HG03060 (cell line): Measurements from ENCODE around the gene TFAP2A.
A peak's percentile ranks its signal among the peaks of the same experiment; 100 is the strongest.

Source experiments
- ATAC-seq: cut with Tn5 transposase; IDR thresholded peaks from one replicate; pipeline ENCODE4 v1.9.1; 2021; ENCODE audit warnings: low read depth, moderate number of reproducible peaks; ENCODE audit not compliant: unreplicated experiment

TFAP2A gene

DNA sequence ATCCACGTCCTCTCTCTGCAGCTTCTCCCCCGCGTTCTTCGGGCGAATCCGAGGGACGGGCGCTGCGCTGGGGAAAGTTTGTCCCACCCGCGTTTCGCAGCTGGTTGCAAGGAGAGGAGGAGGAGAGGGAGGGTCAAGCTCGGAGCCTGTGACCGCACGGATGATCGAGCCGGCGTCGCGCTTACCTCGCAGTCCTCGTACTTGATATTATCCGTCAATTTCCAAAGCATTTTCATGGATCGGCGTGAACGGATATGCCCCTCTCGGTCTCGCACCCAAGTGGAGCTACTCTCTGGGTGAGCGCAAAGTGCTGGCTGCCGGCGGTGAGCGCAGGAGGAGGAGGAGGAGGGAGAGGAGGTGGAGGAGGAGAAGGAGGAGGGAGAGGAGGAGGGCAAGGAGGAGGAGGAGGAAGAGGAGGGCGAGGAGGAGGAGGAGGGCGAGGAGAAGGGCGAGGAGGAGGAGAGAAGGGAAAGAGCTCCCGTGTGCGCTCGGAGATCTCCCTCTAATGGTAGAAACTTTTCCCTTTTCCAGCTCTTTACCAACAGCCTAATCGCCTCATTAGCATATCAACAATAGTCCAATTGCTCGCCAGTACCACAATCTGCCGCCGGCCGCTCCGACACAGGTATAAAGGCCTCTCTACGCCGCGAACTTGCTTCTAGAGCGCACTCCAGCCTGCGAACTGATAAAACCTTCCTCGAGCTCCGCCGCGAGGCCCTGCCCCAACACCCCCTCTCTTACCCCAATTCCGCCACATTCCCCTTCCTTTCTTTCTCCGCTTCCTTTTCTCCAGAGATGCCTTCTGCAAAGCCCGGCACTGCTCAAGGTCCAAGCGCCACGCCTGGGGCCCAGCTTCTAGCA, at the start of gene TFAP2A:
TFAP2A (minus strand) TSS at position 319 of the 861 bp plus-strand sequence; CDS start at position 236, 83 bp downstream.
- ATAC-seq = no peak

DNA sequence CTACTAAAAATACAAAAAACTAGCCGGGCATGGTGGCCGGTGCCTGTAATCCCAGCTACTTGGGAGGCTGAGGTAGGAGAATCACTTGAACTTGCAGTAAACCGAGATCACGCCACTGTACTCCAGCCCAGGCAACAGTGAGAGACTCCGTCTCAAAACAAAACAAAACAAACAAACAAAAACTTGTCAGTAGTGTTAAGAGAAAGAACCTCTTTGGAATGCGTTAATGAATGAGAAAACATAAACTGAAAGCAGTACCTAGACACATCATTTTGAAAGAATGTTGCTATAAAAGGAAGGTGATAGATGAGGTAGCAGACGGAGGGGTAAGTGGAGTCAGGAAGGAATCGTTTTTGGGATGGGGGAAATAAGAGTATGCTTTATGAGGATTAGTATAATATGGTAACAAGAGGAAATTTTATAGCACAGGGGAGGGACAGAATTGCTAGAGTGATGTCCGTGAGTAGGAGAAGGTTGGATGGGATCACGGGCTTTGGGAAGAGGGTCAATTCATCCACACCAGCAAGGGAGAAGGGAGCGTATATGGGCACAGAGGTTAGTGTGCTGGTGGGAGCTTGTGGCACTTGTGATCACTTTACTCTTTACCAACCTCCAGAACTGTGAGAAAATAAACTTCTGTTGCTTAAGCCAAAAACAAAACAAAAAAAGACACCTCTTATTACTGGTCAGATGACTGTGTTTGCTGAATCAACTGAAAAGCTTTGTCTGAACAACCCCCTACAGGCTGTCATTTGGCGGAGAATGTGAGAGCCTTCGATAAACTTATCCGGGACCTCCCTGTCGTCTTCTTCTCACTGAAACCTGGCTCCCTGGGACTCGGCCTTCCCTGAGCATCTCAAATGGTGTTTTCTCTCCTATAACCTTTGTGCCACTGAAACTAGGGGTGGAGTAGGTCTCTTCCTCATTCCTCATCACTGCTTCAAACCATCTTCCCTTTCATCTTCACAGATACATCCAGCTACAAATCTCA, 48.9 kb upstream of the TFAP2A start:
- no peak for ATAC-seq

DNA sequence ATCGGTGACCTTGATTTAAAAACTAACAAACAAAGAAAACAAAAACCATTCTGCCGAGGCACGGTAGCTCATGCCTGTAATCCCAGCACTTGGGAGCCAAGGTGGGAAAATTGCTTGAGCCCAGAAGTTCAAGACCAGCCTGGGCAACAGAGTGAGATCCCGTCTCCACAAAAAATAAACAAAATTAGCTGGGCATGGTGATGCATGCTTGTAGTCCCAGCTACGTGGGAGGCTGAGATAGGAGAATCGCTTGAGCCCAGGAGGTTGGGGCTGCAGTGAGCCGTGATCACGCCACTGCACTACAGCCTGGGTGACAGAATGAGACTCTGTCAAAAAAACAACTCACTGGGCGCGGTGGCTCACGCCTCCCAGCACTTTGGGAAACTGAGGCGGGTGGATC, 48.2 kb upstream of the TFAP2A start:
- no peak for ATAC-seq

DNA sequence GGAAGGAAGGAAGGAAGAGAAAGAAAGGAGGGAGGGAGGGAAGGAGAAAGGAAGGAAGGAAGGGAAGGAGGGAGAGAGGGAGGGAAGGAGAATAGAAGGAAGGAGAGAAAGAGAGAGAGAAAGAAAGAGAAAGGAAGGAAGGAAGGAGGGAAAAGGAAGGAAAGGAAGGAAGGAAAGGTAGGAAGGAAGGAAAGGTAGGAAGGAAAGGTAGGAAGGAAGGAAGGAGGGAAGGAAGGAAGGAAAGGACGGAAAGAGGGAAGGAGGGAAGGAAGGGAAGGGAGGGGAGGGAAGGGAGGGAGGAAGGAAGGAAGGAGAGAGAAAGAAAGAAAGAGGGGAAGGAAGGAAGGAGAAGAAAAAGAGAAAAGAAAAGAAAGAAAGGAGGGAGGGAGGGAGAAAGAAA, 47.0 kb upstream of the TFAP2A start:
- ATAC-seq = no peak

DNA sequence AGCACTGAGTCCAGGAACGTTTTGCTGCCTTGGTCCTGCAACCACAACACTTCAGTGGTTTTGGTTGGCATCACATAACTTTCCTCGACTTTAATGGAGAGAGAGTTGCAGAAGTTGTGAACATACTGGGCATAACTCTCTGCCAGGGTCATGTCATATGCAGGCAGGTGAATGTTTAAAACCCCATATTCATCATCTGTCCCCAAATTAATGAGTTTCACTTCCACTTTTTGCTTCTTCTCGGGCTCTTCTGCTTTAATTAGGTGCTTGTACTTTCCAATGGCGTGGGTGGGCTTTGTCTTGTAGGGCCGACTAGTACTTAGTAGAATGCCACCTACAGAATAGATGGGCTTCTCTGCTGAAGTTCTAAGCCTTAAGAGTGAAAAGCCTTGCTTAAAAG, 45.2 kb upstream of the TFAP2A start:
- ATAC-seq = peak; percentile 98

DNA sequence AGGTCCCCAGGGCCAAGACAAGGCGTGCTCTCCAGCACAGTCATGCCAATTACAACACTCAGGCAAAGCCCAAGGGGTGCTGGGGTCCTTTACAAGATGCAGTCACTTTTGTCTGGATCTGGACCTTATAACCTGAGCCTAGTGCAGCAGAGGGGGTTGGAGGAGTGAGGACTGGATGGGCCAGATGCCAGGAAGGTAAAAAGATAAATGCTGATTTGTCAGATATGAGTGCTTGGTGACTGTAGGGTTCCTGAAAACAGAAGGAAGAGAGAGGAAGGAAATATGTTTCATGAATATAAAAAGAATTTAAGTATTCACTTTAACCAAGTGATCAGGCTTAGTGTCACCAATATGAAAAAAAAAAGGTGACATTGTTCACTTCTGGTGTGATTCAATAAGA, 43.4 kb upstream of the TFAP2A start:
- ATAC-seq = no peak

DNA sequence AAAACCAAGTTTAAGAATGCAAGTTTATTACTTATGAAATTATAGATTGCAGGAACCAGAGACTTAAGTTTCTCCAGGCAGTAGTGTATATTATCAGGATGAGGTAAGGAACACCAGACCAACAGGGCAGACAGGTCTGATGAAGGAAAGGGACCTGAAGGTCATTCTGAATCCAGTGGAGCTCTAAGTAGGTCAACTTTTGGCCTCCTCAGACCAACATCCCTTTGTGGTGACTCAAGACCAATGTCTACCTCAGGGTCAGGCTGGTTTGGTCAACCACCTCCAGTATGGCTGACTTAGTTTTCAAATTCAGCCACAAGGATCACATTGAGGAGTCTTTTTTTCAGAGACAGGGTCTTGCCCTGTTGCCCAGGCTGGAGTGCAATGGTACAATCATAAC, 38.7 kb upstream of the TFAP2A start:
- no peak for ATAC-seq

DNA sequence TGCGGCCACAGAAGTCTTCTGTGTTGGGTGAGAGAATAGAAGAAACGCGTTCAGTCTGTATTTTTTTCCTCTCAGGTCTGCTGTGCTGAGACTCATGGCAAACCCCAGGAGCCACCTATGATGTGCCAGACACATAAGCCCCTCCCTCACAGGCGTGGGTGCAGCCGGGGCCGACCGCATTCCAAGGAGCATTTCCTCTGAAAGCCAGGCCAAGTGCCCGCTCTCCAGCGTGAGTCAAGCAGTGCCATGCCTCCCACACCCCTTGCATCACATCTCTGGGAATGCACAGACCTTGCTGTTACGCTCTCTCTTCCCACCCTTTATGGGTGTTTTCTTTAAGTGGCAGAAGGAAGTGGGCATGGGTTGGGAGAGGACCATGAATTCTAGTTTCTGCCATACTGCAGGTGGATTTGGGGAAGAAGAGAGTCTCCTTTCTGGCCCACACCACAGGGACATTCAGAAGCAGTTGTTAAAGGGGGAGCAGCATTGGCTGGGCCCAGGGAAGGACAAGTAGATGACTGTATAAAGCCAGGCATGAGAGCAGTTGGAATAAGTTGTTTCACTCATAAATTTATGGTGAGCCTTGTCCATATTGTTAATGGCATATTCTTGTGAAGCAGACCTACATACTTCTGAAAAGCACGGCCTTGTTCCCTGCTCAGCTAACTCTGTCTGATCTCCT, 37.1 kb upstream of the TFAP2A start:
- no peak for ATAC-seq

DNA sequence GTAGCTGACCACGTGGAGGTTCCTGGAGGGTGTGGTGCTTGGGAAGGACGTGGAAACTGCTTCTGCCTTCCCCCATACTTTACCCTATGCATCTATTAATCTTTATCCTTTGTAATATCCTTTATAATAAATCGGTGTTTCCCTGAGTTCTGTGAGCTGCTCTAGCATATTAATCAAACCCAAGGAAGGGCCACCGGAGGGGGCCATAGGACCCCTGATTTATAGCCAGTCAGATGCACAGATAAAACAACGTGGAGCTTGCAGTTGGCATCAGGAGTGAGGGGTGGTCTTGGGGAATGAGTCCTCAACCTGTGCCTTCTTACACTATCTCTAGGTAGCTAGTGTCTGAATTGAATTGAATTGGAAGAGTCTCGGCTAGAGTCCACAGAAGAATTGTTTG, 36.5 kb upstream of the TFAP2A start:
- no peak for ATAC-seq

DNA sequence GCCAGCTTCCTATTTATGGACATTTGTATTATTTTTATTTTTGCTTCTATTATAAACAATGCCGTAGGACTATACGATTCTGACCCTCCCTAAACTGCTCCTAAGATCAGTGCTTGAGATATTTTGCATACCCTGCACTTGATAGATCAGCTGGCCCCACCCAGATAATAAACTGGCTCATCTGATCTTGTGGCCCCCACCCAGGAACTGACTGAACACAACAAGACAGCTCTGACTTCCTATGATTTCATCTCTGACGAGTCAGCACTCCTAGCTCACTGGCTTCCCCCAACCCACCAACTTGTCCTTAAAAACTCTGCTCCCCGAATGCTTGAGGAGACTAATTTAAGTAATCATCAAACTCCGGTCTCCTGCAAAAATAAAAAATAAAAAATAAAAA, 34.9 kb upstream of the TFAP2A start:
- ATAC-seq = no peak

DNA sequence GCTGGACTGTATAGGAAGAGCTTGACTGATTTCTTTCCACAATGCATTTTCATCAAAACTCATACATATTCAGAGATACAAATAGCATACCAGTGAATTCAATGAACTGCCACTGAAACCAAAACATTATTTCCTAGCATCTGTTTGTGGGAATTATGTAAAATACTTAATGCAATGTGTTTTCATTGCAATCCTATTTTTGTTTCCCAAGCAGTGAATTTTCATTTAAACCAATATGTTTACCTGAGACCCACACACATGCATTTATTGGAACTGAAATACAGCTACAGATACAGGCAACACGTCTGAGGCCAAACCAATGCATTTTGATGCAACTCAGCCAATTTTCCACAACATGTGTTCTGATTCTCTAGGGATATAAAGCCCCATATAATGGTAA, 33.2 kb upstream of the TFAP2A start:
- no peak for ATAC-seq

DNA sequence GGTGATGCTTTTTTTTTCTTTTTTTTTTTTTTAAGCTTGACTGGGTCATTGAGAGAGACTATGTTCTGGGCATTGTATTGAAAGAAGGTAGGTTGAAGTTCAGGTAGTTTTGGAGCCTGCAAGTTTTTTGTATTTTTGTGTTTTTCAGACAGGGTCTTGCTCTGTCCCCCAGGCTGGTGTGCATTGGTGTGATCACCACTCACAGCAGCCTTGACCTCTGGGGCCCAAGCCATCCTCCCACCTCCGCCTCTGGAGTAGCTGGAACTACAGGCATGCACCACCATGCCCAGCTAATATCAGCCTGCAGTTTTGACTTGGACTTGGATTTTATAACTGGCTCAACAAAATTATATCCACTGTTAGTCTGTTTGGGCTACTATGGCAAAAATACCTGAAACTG, 31.7 kb upstream of the TFAP2A start:
- no peak for ATAC-seq

DNA sequence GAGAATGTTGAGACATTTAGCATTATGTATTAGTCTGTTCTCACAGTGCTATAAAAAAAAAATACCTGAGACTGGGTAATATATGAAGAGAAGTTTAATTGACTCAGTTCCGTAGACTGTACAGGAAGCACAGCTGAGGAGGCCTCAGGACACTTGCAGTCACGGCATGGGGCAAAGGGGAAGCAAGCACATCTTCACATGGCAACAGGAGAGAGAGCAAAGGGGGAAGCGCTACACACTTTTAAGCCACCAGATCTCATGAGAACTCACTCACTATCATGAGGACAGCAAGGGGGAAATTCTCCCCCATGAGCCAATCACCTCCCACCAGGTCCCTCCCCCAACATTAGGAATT, 26.8 kb upstream of the TFAP2A start:
- no peak for ATAC-seq

DNA sequence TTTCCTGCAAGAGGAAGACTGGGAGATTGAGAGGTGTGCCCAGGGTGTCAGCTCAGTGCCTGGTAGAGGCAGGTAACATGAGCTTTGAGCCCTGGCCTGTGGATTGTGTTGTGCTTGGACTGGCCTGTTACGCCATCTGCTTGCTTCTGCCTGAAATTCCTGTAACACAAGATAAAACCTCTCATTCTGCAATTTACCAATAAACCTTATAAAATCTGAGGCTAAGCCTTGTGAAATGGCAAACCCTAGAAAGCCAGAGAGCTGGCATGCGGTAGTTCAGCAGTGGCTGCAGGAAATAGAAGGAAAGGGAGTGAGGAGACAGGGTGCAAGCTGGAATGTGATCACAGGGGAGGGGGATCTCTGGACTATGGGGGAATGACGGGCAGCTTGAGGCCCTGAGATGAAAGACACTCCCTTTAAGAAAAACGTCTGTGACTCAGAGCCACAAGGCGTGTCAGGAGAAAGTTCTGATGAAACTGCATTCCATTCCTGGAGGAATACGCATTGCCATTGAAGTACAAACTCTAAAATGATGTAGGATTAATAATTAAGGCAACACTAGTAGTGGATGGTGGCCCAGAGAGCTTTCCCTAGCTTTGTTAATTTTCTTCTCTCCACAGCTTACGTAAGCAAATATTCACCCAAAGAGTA, 26.3 kb upstream of the TFAP2A start:
- ATAC-seq = no peak

DNA sequence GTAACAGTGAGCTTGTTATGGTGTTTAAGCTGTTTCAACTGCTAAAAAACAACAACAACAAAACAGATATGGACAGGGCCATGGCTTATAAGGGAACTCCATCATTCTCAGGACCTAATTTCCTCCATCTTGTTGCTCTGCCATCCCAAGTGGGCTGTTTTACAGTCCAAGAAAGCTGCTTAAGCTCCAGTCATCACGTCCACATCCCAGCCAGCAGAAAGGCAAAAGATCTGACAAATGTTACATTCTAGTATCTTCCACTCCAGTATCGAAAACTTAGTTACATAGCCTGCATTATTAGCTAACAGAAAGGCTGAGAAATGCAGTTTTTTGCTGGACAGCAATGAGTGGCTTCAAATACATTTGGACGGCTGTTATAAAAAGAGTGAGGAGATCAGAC, 23.0 kb upstream of the TFAP2A start:
- ATAC-seq = no peak

DNA sequence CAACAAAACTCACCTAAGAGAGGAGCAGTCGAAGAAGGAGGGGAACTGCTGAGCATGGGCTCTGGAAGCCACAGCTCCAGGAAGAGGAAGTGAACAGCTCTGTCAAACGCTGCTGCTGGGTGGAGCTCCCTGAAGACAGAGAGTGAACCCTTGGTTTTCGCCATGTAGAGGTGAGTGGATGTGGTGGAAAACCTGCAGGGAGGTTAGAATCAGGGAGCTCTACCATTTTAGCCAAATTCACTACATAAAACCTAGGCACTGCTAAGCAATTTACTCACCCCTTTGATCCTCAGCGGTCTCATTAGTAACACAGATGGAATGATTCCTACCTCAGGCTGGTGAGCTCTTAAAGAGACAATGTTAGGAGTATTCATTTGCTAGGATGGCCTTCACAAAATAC, 19.4 kb upstream of the TFAP2A start:
- ATAC-seq = no peak

DNA sequence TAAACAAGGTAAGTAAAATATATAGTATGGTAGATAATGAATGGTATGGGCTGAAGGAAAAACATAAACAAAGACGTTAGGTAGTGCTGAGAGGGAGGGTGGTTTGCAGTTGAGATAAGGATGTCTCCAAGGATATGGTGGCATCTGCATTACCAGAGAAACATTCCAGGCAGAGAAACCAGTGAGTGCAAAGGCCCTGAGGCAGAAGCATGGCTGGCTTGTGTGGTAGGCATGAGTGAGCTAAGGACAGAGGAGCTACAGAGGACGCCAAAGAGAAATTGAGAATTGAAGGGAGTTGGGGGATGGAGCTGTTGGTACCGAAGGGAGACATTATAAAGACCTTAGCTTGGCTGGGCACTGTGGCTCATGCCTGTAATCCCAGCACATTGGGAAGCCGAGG, 18.4 kb upstream of the TFAP2A start:
- ATAC-seq = no peak

DNA sequence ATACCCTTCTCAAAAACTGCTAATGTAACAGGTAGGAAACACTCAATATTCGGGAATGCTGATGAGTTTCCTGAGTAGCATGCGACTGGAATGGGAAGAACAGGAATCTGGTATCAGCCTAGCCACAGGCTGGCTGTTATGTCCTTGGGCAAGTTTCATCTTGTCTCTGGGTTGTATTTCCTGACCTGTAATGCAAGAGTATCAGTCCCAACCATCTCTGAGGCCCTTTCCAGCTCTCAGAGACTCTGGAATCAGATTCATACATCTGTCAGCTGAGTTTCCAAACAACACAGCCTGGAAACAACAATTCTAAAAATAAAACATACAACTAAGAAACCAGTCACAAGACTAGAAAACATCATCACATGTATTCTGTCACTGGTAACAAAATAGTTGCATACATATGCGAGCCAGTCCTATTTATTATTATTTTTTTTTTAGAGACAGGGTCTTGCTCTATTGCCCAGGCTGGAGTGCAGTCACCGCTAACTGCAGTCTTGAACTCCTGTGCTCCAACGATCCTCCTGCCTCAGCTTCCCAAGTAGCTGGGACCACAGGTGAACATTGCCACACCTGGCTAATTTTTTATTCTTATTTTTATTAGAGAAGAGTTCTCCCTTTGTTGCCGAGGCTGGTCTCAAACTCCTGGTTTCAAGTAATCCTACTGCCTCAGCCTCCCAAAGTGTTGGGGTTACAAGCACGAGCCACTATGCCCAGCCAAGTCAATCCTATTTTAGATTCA, 16.7 kb upstream of the TFAP2A start:
- no peak for ATAC-seq

DNA sequence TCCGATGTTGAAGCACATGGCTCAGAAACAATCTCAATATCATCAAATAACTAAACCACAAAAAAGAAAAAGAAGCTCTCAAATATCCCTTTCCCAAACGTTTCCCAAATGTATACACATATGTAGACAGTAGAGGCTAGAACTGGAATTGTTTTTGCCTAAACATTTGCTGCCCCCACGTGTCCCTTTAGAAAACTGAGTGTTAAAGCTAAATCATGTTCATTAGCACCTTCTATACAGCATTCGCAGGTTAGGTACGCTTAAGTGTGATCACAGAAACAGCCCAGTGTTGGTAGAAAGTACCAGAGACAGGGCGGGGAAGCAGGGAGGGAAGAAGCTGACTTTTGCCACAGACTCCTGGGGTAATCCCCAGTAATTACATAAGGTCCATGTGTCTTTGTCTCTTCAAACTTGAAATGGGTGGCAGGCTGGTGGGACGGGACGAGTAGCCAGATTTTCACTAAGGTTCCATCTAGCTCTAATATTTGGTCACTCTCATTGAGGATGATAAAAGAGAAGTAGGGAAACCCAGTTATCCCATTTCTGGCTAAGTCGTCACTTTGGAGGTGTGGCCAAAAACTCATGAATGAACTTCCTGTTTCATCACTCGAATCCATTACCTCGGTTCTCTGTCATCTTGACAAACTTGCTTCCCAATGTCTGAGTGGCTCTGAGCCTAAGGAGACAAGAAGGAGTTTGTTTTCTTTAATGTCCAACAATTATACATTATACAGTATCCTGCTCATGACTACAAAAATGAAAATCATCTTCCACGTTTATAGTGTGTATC, 15.0 kb upstream of the TFAP2A start:
- peak; percentile 75 for ATAC-seq
